GM12878 (cell line): ENCODE measurements around the gene CALHM2. TPM values are rescaled to one million over a fixed set of nuclear protein-coding genes. Genes with fewer than 3 reads are reported as not detected.
A peak's percentile ranks its signal among the peaks of the same experiment; 100 is the strongest.

Experiments used
- ATAC-seq: fragments of 200-7000 bp; cut with Tn5 transposase; 3 replicates; pipeline ENCODE4 v1.9.1; 2020; ENCODE audit warnings: mild to moderate bottlenecking, moderate library complexity
- BruUV-seq: library from RNA; stranded (reverse); fragments of 400-500 nt; replicated peaks from 2 replicates; lab custom pipeline; 2021; lab: Mats Ljungman, UMichigan
- CTCF ChIA-PET: fragments of 300-600 bp; sonication (Branson Sonifier 250); formaldehyde crosslinking; extraction: SDS; loops from one replicate; lab custom pipeline; 2021; ENCODE audit warnings: inconsistent platforms; lab: Yijun Ruan, JAX
- POLR2A ChIA-PET: fragments of 350-600 bp; formaldehyde crosslinking; extraction: SDS; loops from one replicate; lab custom pipeline; 2021; ENCODE audit warnings: inconsistent platforms; lab: Charles Lee
- RAD21 ChIA-PET: fragments of 300-600 bp; sonication (Branson Sonifier 250); formaldehyde crosslinking; loops from one replicate; lab custom pipeline; 2023; ENCODE audit warnings: antibody characterized with exemption; ENCODE audit not compliant: unreplicated experiment; lab: Charles Lee
- SMC1A ChIA-PET: fragments of 300-600 bp; sonication (Branson Sonifier 250); formaldehyde crosslinking; loops from one replicate; lab custom pipeline; 2023; ENCODE audit not compliant: unreplicated experiment, uncharacterized antibody; lab: Charles Lee
- DNase-seq: peaks from one replicate; pipeline ENCODE4 v3.0.0-alpha.2; 2011; ENCODE audit warnings: low read depth, low spot score
- FAIRE-seq: peaks from 3 replicates; lab custom pipeline; 2011; peaks lifted over from hg19 to GRCh38; lab: Jason Lieb, UNC
- H2AFZ ChIP-seq: 2 replicates; pipeline ENCODE4 v1.6.0; 2011; ENCODE audit warnings: low read depth, low read length, control low read depth; ENCODE audit not compliant: control insufficient read depth
- H3K27ac ChIP-seq: 2 replicates; pipeline ENCODE4 v1.5.1; 2011; ENCODE audit warnings: control low read depth; ENCODE audit not compliant: control insufficient read depth, insufficient read depth
- H3K27me3 ChIP-seq, 2 experiments: replicated peaks in 1 of 2; 2 replicates each; pipeline versions ENCODE4 v1.6.0 to v1.6.1; 2011; ENCODE audit warnings: low read length in 1 of 2; ENCODE audit not compliant: control insufficient read depth in 2 of 2, insufficient read depth in 2 of 2
- H3K36me3 ChIP-seq, 2 experiments: 2 replicates each; pipeline ENCODE4 v1.5.1; 2011; ENCODE audit warnings: low read length in 1 of 2; ENCODE audit not compliant: control insufficient read depth in 2 of 2, insufficient read depth in 2 of 2
- H3K4me1 ChIP-seq: 2 replicates; pipeline ENCODE4 v1.6.1; 2011; ENCODE audit warnings: mild to moderate bottlenecking, low read length, moderate library complexity, mixed read lengths; ENCODE audit not compliant: control insufficient read depth, insufficient read depth
- H3K4me2 ChIP-seq: 2 replicates; pipeline ENCODE4 v1.6.0; 2011; ENCODE audit warnings: control low read depth; ENCODE audit not compliant: control insufficient read depth, insufficient read depth
- H3K4me3 ChIP-seq: fragments of 200-600 bp; sonication (generic); 2 replicates; pipeline ENCODE4 v1.5.1; 2016
- H3K79me2 ChIP-seq: 2 replicates; pipeline ENCODE4 v1.6.0; 2011; ENCODE audit warnings: low read length; ENCODE audit not compliant: control insufficient read depth, insufficient read depth
- H3K9ac ChIP-seq: 2 replicates; pipeline ENCODE4 v1.8.0; 2011; ENCODE audit warnings: low read length, control low read depth, mixed read lengths; ENCODE audit not compliant: control insufficient read depth, insufficient read depth
- H3K9me3 ChIP-seq: replicated peaks from 3 replicates; pipeline ENCODE4 v1.5.1; 2011; ENCODE audit warnings: mild to moderate bottlenecking, low read length; ENCODE audit not compliant: control insufficient read depth, insufficient read depth
- H4K20me1 ChIP-seq: 2 replicates; pipeline ENCODE4 v1.6.0; 2011; ENCODE audit not compliant: control insufficient read depth, insufficient read depth
- BHLHE40 ChIP-seq, 2 experiments: fragments of 450-650 bp in 1 of 2; IDR thresholded peaks; 2 replicates each; pipeline ENCODE4 v1.6.1; 2011 to 2017; ENCODE audit warnings: low read depth in 2 of 2, borderline replicate concordance in 1 of 2, improper control_type of control experiment in 1 of 2, low read length in 1 of 2, mild to moderate bottlenecking in 1 of 2
- EZH2 ChIP-seq: IDR thresholded peaks from 2 replicates; pipeline ENCODE4 v1.6.1; 2012; ENCODE audit warnings: low read depth, mild to moderate bottlenecking, control low read depth, inconsistent platforms, low read length, borderline replicate concordance; ENCODE audit not compliant: control insufficient read depth
- GATAD2B ChIP-seq: fragments of 450-650 bp; conservative IDR thresholded peaks from 2 replicates; pipeline ENCODE4 v1.6.1; 2017; ENCODE audit warnings: low read depth, mild to moderate bottlenecking, moderate library complexity
- HDGF ChIP-seq: fragments of 450-650 bp; IDR thresholded peaks from 2 replicates; pipeline ENCODE4 v1.6.1; 2016; ENCODE audit warnings: antibody characterized with exemption
- HSF1 ChIP-seq: fragments of 150-350 bp; IDR thresholded peaks from 2 replicates; pipeline ENCODE4 v1.6.1; 2014; ENCODE audit warnings: mild to moderate bottlenecking, low read depth, low read length
- KLF5 ChIP-seq: fragments of 450-650 bp; IDR thresholded peaks from 2 replicates; pipeline ENCODE4 v1.6.1; 2014; ENCODE audit warnings: mild to moderate bottlenecking; ENCODE audit not compliant: partially characterized antibody
- LARP7 ChIP-seq: fragments of 450-650 bp; IDR thresholded peaks from 2 replicates; pipeline ENCODE4 v1.6.1; 2017; ENCODE audit warnings: mild to moderate bottlenecking
- RAD51 ChIP-seq: fragments of 450-650 bp; IDR thresholded peaks from 2 replicates; pipeline ENCODE4 v1.6.1; 2016; ENCODE audit warnings: moderate library complexity, mild to moderate bottlenecking, inconsistent platforms
- RUNX3 ChIP-seq: IDR thresholded peaks from 2 replicates; pipeline ENCODE4 v1.6.1; 2012; ENCODE audit warnings: low read length, inconsistent platforms
- SUPT20H ChIP-seq: IDR thresholded peaks from 2 replicates; pipeline ENCODE4 v1.6.1; 2011; ENCODE audit warnings: low read depth, mild to moderate bottlenecking, low read length, moderate library complexity, borderline replicate concordance; ENCODE audit not compliant: control insufficient read depth
- TCF7 ChIP-seq: IDR thresholded peaks from 2 replicates; pipeline ENCODE4 v1.6.1; 2014; ENCODE audit warnings: antibody characterized with exemption, borderline replicate concordance
- WGBS: methylation state at CpG from one replicate; pipeline ENCODE4 v1.1.6; 2016; ENCODE audit warnings: low lambda C conversion rate; ENCODE audit not compliant: insufficient replicate concordance, insufficient coverage; ENCODE audit errors: missing lambda C conversion rate; 5-methylcytosine and 5-hydroxymethylcytosine counted together
- in situ Hi-C: fragments of 300-500 bp; cut with MboI; formaldehyde crosslinking; loops from 9 replicates; pipeline ENCODE4 v1.14.3; 2018; ENCODE audit warnings: mixed read lengths
- intact Hi-C: fragments of 100-400 bp; cut with micrococcal nuclease; formaldehyde crosslinking; loops from one replicate; pipeline ENCODE4 v1.14.2; 2022; ENCODE audit not compliant: unreplicated experiment
- polyA plus RNA-seq, 11 experiments: library from polyadenylated mRNA; depleted of rRNA in 4 of 11; unstranded in 6 of 11; stranded (reverse) in 5 of 11; fragments of >200 nt; fragmentation: Nextera tagmentation in 4 of 11; fragmentation: Illumina TruSeq in 1 of 11; extraction: Ambion mirVana in 4 of 11; extraction: Trizol in 1 of 11; gene quantifications; 1 replicate in 1 of 11; 2 replicates in 10 of 11; pipeline versions ENCODE4 v1.2.1 to v1.2.3, GENCODE V29; 2011 to 2016; ENCODE audit warnings: inconsistent platforms in 2 of 11, missing spikeins in 2 of 11, low read depth in 1 of 11
- total RNA-seq, 4 experiments: library from RNA; depleted of rRNA in 3 of 4; stranded (reverse); fragments of >200 nt in 3 of 4; fragmentation: Illumina TruSeq in 1 of 4; extraction: Trizol in 1 of 4; gene quantifications; 2 replicates each; pipeline versions ENCODE4 v1.2.1 to v1.2.3, GENCODE V29; 2013 to 2021
- TF ChIP-seq, protein P1 (sequence below): fragments of 450-650 bp; conservative IDR thresholded peaks from 2 replicates; pipeline ENCODE4 v1.6.1; 2017; ENCODE audit warnings: mild to moderate bottlenecking, moderate library complexity
- TF ChIP-seq, protein P2 (sequence below): fragments of 450-650 bp; IDR thresholded peaks from 2 replicates; pipeline ENCODE4 v1.6.1; 2016; ENCODE audit warnings: mild to moderate bottlenecking

The CALHM2 gene
- total and polyA plus RNA-seq, 10 of the 15 experiments (the other 5 are each of a cell fraction or from before 2014, with no cell fraction given): 0.60 to 23.7 (median 9.3) TPM

- TF ChIP-seq EZH2 (no peak), KLF5 (no peak), HSF1 (no peak), RAD51 (no peak), TCF7 (no peak), RUNX3 (no peak), BHLHE40 (IDR thresholded peaks at IDR 0.05; ENCODE audit: borderline replicate concordance in 1 of 2, low read depth in 2 of 2, low read length in 1 of 2) (peak in 1 of 2 experiments; percentile 30; a peak in 1 of 4 replicates)
These were observed 498 bp upstream of the CALHM2 start (continued) for GRCh38 chr10:103452506-103453230.

DNA sequence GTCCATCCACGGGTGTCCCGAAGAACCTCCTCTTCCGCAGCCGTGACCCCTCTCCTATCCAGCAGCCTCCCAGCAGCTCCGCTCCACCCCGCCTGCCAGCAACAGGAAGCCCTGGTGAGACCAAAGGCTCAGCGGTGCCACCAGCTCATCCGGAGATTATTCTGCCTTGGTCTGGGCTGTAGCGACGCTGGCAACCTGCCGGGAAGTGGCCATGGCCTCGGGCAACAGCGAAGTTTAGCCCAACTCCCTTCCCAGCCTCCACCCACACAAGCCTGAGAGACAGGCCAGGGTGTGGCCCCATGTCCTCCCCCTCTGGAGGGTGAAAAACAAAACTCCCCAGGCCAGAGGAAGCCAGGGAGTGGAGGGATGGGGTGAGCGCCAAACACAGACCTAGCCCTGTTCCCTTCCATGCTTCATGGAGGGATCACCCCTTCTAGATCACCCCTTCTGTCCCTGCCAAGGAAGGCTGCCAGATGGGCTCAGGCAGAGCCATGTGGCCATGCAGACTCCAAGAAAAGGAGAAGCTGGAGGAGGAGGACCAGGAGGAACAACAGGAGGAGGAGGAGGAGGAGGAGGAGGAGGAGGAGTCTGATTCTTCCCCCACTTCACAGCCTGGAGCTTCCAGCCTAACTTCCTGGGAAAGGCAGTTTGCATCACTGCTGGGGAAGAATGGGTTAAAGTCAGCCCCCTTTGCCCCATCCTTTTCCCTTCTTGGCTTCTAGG, 918 bp downstream of the CALHM2 start:
- BruUV-seq: no TSS peak
- H3K4me2 ChIP-seq: peak overlapping the region; percentile 79
- H3K27me3 ChIP-seq: no peaks in the 10 kb centered on the region
- FAIRE-seq: peak; percentile 38
- H3K9me3 ChIP-seq: no peaks in the 10 kb centered on the region
- in situ Hi-C loops: no loop called here
- H3K4me3 ChIP-seq: peak overlapping the region; percentile 98
- ChIA-PET RAD21 (interaction anchor here (0.6 to 7.1 kb wide), 7 partner anchors 13 to 39 kb away, joined by 3 to 73 read pairs (median 8); no protein-coding TSS in a partner anchor), SMC1A (interaction anchor here (0.6 to 9.6 kb wide), 8 partner anchors 11 to 533 kb away, joined by 3 to 124 read pairs (median 4); partner anchors contain the start of gene CNNM2), POLR2A (interaction anchor here (1.3 to 9.5 kb wide), 5 partner anchors 9 to 54 kb away, joined by 4 to 144 read pairs (median 6); no protein-coding TSS in a partner anchor), CTCF (interaction anchor here (0.9 to 17.8 kb wide), 6 partner anchors 18 to 35 kb away, joined by 4 to 163 read pairs (median 34); partner anchors contain the start of gene CALHM3)
- peak overlapping the region; percentile 69 for H2AFZ ChIP-seq
- H4K20me1 ChIP-seq: no peaks in the 10 kb centered on the region; the same call in 1 of the 2 replicates
- peaks cover 30% of the 10 kb centered on the region for H3K79me2 ChIP-seq
- peaks cover 9 to 18% of the 10 kb centered on the region in 2 experiments for H3K36me3 ChIP-seq
- H3K27ac ChIP-seq: peak overlapping the region; percentile 83
- intact Hi-C loops: loop anchor here (1.0 kb wide), 1 partner anchor 20 kb away; no protein-coding TSS in a partner anchor
- peak overlapping the region; percentile 75 for H3K9ac ChIP-seq
- H3K4me1 ChIP-seq: peaks cover 22% of the 10 kb centered on the region
- no peak for DNase-seq
- 2% methylated on average over 14 of the region's 14 CpGs for WGBS
- ATAC-seq: peak; percentile 80
- 0 out of 2 replicates have a peak, but pooled peaks have one; percentile 36 for TF ChIP-seq LARP7
- TF ChIP-seq SUPT20H: no peak
- 0 out of 2 replicates have a peak, but pooled peaks have one; percentile 15 for TF ChIP-seq HDGF
- TF ChIP-seq TCF7: no peak
- TF ChIP-seq, protein P1, sequence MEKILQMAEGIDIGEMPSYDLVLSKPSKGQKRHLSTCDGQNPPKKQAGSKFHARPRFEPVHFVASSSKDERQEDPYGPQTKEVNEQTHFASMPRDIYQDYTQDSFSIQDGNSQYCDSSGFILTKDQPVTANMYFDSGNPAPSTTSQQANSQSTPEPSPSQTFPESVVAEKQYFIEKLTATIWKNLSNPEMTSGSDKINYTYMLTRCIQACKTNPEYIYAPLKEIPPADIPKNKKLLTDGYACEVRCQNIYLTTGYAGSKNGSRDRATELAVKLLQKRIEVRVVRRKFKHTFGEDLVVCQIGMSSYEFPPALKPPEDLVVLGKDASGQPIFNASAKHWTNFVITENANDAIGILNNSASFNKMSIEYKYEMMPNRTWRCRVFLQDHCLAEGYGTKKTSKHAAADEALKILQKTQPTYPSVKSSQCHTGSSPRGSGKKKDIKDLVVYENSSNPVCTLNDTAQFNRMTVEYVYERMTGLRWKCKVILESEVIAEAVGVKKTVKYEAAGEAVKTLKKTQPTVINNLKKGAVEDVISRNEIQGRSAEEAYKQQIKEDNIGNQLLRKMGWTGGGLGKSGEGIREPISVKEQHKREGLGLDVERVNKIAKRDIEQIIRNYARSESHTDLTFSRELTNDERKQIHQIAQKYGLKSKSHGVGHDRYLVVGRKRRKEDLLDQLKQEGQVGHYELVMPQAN: no peak
- peak; percentile 65; the same call in 1 of the 2 replicates for TF ChIP-seq GATAD2B
- no peak for TF ChIP-seq BHLHE40 (IDR thresholded peaks at IDR 0.05; ENCODE audit: borderline replicate concordance in 1 of 2, low read depth in 2 of 2, low read length in 1 of 2)
- TF ChIP-seq, protein P2, sequence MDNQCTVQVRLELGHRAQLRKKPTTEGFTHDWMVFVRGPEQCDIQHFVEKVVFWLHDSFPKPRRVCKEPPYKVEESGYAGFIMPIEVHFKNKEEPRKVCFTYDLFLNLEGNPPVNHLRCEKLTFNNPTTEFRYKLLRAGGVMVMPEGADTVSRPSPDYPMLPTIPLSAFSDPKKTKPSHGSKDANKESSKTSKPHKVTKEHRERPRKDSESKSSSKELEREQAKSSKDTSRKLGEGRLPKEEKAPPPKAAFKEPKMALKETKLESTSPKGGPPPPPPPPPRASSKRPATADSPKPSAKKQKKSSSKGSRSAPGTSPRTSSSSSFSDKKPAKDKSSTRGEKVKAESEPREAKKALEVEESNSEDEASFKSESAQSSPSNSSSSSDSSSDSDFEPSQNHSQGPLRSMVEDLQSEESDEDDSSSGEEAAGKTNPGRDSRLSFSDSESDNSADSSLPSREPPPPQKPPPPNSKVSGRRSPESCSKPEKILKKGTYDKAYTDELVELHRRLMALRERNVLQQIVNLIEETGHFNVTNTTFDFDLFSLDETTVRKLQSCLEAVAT: no peak
